ENCODE measurements around the gene SYTL2. TPM values are rescaled to one million over a fixed set of nuclear protein-coding genes. Genes with fewer than 3 reads are reported as not detected.

Gene SYTL2
- total RNA-seq, 1 donor from 2014 or later: 25.1 TPM

GRCh38 chr11:85767246-85767945 lies 43.5 kb downstream of the SYTL2 start:
- Mint-ChIP-seq H3K27ac (ENCODE audit: unreplicated experiment) (no peak overlapping the region), H3K9me3 (ENCODE audit: low read depth) (peaks cover 18% of the 10 kb centered on the region), H3K4me1 (ENCODE audit: low read depth) (peaks cover 9% of the 10 kb centered on the region), H3K4me3 (ENCODE audit: unreplicated experiment) (no peak overlapping the region), H3K36me3 (ENCODE audit: low read depth) (peaks cover 7% of the 10 kb centered on the region), H3K27me3 (ENCODE audit: low read depth) (no peaks in the 10 kb centered on the region)
- DNase-seq (ENCODE audit: low spot score): no peak
- TF ChIP-seq, protein P1, sequence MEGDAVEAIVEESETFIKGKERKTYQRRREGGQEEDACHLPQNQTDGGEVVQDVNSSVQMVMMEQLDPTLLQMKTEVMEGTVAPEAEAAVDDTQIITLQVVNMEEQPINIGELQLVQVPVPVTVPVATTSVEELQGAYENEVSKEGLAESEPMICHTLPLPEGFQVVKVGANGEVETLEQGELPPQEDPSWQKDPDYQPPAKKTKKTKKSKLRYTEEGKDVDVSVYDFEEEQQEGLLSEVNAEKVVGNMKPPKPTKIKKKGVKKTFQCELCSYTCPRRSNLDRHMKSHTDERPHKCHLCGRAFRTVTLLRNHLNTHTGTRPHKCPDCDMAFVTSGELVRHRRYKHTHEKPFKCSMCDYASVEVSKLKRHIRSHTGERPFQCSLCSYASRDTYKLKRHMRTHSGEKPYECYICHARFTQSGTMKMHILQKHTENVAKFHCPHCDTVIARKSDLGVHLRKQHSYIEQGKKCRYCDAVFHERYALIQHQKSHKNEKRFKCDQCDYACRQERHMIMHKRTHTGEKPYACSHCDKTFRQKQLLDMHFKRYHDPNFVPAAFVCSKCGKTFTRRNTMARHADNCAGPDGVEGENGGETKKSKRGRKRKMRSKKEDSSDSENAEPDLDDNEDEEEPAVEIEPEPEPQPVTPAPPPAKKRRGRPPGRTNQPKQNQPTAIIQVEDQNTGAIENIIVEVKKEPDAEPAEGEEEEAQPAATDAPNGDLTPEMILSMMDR (IDR thresholded peaks at IDR 0.05): no peak

DNA sequence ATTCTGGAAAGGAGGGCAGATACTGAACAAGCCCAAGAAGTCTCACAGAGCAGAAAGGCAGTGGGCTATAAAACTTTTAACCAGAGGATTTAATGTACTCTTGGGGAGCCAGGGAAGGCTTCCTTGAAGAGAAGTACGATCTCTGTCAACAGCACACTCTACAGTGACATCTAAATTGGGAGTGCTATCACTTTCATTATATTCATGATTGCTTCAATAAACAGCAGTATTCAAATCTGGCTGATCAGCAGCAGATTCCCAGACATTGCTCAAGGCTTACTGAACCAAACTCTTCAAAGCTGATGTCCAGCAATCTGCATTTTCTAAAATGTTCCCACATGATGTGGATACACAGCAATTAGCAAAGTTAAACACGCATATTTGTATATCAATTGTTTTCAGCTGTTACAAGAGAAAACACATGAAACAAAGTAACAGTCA lies 44.2 kb downstream of the SYTL2 start:
- Mint-ChIP-seq H3K4me3 (ENCODE audit: unreplicated experiment) (no peak overlapping the region), H3K9me3 (ENCODE audit: low read depth) (peaks cover 18% of the 10 kb centered on the region), H3K27ac (ENCODE audit: unreplicated experiment) (no peak overlapping the region), H3K27me3 (ENCODE audit: low read depth) (no peaks in the 10 kb centered on the region), H3K36me3 (ENCODE audit: low read depth) (peaks cover 7% of the 10 kb centered on the region), H3K4me1 (ENCODE audit: low read depth) (peaks cover 4% of the 10 kb centered on the region)
- no peak for DNase-seq (ENCODE audit: low spot score)
- TF ChIP-seq, protein P1 (IDR thresholded peaks at IDR 0.05): no peak

DNA sequence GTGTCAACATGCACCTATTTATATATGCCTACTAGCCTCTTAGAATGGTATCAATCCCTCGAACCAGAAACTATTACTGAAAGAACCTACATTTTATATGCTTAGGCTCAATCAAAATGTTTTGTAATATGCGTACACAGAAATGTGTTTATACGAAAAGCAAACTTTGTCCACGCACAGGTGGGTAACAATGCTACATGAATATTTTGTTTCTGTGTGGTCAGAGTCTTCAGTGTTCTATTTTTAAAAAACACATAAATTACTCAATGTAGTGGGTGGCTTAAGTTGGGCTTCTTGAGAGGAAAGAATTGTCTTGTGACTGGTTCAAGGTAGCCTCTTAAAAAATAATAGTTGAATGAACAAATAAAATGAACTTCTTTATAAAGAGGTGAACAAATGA lies 46.1 kb downstream of the SYTL2 start:
- Mint-ChIP-seq H3K36me3 (ENCODE audit: low read depth) (peaks cover 4% of the 10 kb centered on the region), H3K4me1 (ENCODE audit: low read depth) (peaks cover 7% of the 10 kb centered on the region)

GRCh38 chr11:85762226-85762625 lies 48.7 kb downstream of the SYTL2 start:
- no peak overlapping the region for H3K4me3 Mint-ChIP-seq (ENCODE audit: unreplicated experiment)
- H3K27ac Mint-ChIP-seq (ENCODE audit: unreplicated experiment): no peak overlapping the region
- H3K36me3 Mint-ChIP-seq (ENCODE audit: low read depth): peaks cover 2% of the 10 kb centered on the region

More for the DNA sequence above, 46.1 kb downstream of the SYTL2 start:
- H3K4me3 Mint-ChIP-seq (ENCODE audit: unreplicated experiment): no peak overlapping the region
- H3K27me3 Mint-ChIP-seq (ENCODE audit: low read depth): no peaks in the 10 kb centered on the region
- DNase-seq (ENCODE audit: low spot score): no peak
- peaks cover 10% of the 10 kb centered on the region for H3K9me3 Mint-ChIP-seq (ENCODE audit: low read depth)
- TF ChIP-seq, protein P1 (IDR thresholded peaks at IDR 0.05): no peak
- no peak overlapping the region for H3K27ac Mint-ChIP-seq (ENCODE audit: unreplicated experiment)

DNA sequence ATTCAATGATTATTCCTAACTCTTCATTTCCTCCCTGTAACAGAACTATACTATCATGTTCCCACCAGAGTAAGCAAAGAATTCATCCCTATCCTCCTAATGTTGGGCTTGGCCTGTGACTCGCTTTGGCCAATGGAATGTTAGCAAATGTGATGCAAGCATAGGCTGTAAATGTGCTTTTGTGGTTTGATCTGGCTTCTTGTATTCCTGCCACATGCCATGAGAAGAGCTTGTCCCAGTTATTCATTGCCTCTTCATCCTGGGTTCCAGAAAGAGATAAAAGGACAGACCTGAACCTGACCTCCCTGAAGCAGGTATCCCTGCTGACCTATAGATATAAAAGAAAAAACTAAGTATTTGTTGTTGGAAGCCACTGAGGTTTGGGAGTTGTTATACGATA lies 51.0 kb downstream of the SYTL2 start:
- H3K4me3 Mint-ChIP-seq (ENCODE audit: unreplicated experiment): no peak overlapping the region
- peaks cover 2% of the 10 kb centered on the region for H3K36me3 Mint-ChIP-seq (ENCODE audit: low read depth)
- H3K27me3 Mint-ChIP-seq (ENCODE audit: low read depth): no peaks in the 10 kb centered on the region
- no peak overlapping the region for H3K27ac Mint-ChIP-seq (ENCODE audit: unreplicated experiment)
- no peak for DNase-seq (ENCODE audit: low spot score)
- H3K4me1 Mint-ChIP-seq (ENCODE audit: low read depth): peaks cover 13% of the 10 kb centered on the region
- no peaks in the 10 kb centered on the region for H3K9me3 Mint-ChIP-seq (ENCODE audit: low read depth)
- TF ChIP-seq, protein P1 (IDR thresholded peaks at IDR 0.05): no peak

More at GRCh38 chr11:85762226-85762625, 48.7 kb downstream of the SYTL2 start:
- Mint-ChIP-seq H3K9me3 (ENCODE audit: low read depth) (no peaks in the 10 kb centered on the region), H3K27me3 (ENCODE audit: low read depth) (no peaks in the 10 kb centered on the region), H3K4me1 (ENCODE audit: low read depth) (peaks cover 13% of the 10 kb centered on the region)
- no peak for DNase-seq (ENCODE audit: low spot score)
- TF ChIP-seq, protein P1 (IDR thresholded peaks at IDR 0.05): no peak
